HCT116 (cell line): ENCODE measurements around the gene CNTNAP5.

Source experiments
- CTCF ChIP-seq, 3 experiments: fragments of 200-600 bp in 1 of 3; sonication (generic) in 1 of 3; IDR thresholded peaks in 2 of 3; conservative IDR thresholded peaks in 1 of 3; 2 replicates each; pipeline ENCODE4 v1.5.1; 2012 to 2017; ENCODE audit warnings: low read depth in 2 of 3, low read length in 2 of 3, antibody characterized with exemption in 1 of 3, borderline replicate concordance in 1 of 3, control low read depth in 1 of 3, mild to moderate bottlenecking in 1 of 3, mixed read lengths in 1 of 3, mixed run types in 1 of 3, moderate library complexity in 1 of 3; ENCODE audit not compliant: insufficient read depth in 1 of 3
- EZH2 ChIP-seq: fragments of 200-600 bp; sonication (generic); IDR thresholded peaks from 2 replicates; pipeline ENCODE4 v1.6.1; 2017; ENCODE audit warnings: antibody characterized with exemption, mixed run types
- POLR2A ChIP-seq: IDR thresholded peaks from 2 replicates; pipeline ENCODE4 v1.7.0; 2011; ENCODE audit warnings: borderline replicate concordance; ENCODE audit not compliant: insufficient read depth, insufficient read length; ENCODE audit errors: extremely low read depth
- RAD21 ChIP-seq: IDR thresholded peaks from 2 replicates; pipeline ENCODE4 v1.6.1; 2012; ENCODE audit warnings: low read depth, mild to moderate bottlenecking
- REST ChIP-seq: IDR thresholded peaks from 2 replicates; pipeline ENCODE4 v1.6.1; 2012; ENCODE audit warnings: low read depth
- SIN3A ChIP-seq: IDR thresholded peaks from 2 replicates; pipeline ENCODE4 v1.6.1; 2012; ENCODE audit warnings: low read depth
- ZFX ChIP-seq: fragments of 450-650 bp; IDR thresholded peaks from 2 replicates; pipeline ENCODE4 v1.6.1; 2017
- ZNF274 ChIP-seq: fragments of 200-500 bp; sonication (Bioruptor generic); IDR thresholded peaks from 2 replicates; pipeline ENCODE4 v1.6.1; 2014; ENCODE audit warnings: mild to moderate bottlenecking, low read depth, low read length, inconsistent platforms

GRCh38 chr2:124286089-124286783 lies 261.1 kb downstream of the CNTNAP5 start:
- TF ChIP-seq ZNF274, result no peak
- TF ChIP-seq CTCF (IDR thresholded peaks at IDR 0.05 in 2 of 3, conservative IDR thresholded peaks at IDR 0.05 in 1 of 3; ENCODE audit: borderline replicate concordance in 1 of 3, insufficient read depth in 1 of 3, low read depth in 2 of 3, low read length in 2 of 3), result no peak
- no peak for TF ChIP-seq POLR2A
- TF ChIP-seq EZH2, result no peak
- TF ChIP-seq RAD21, result no peak
- no peak for TF ChIP-seq SIN3A
- no peak for TF ChIP-seq ZFX
- no peak for TF ChIP-seq REST
